NOMO-1 treated with DMSO at 0.1 percent for 48 hours (cell line): Measurements from ENCODE around the gene ANXA2R.
A peak's percentile ranks its signal among the peaks of the same experiment; 100 is the strongest.
"Not testable (repeated sequence)": the region's sequence is repeated elsewhere in the genome, so short reads cannot be mapped to it uniquely, and the experiment has no call there.

ENCODE experiments used
- DNase-seq: peaks from one replicate; lab custom pipeline; 2025; ENCODE audit not compliant: unreplicated experiment; lab: John Stamatoyannopoulos, UW

ANXA2R gene

DNA sequence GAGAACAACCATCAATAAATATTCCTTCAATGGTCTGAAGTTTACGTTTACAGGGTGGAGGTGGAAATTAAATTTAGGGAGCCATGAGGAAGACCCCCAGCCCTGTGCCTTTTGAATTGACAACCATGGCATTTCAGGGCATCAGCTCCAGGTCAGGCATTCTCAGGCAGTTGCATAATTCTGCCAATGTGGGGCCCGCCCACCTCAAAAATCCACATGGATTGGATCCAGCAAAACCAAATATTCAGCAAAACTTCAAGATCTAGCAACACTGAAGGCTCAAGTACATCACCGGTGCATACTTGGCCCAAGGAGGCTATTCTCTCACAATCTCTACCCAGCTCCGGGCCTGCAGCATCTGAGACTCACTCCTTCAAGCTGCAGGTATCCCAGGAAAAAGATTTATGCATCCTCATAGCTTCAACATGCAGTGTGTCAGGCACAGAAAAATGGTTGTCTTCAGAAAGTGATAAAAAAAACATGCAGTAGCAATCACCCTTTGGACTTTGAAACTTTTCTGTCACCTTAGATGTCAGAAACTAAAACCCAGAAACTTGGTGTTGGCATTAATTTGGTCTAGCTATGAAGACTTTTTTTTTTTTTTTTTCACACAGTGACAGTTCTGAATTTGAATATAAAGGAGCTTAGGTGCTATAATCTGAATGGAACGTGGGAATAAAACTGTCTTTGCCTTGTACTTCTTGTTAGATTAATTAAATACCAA is 21.4 kb upstream of the ANXA2R start:
- no peak for DNase-seq

DNA sequence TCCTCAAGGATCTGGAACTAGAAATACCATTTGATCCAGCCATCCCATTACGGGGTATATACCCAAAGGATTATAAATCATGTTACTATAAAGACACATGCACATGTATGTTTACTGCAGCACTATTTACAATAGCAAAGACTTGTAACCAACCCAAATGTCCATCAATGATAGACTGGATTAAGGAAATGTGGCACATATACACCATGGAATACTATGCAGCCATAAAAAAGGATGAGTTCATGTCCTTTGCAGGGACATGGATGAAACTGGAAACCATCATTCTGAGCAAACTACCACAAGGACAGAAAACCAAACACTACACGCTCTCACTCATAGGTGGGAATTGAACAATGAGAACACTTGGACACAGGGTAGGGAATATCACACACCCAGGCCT is 19.9 kb upstream of the ANXA2R start:
- DNase-seq = not testable (repeated sequence)

DNA sequence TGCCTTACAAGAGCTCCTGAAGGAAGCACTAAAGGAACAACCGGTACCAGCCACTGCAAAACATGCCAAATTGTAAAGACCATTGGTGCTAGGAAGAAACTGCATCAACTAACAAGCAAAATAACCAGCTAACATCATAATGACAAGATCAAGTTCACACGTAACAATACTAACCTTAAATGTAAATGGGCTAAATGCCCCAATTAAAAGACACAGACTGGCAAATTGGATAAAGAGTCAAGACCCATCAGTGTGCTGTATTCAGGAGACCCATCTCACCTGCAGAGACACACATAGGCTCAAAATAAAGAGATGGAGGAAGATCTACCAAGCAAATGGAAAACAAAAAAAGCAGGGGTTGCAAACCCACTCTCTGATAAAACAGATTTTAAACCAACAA is 15.0 kb upstream of the ANXA2R start:
- not testable (repeated sequence) for DNase-seq

DNA sequence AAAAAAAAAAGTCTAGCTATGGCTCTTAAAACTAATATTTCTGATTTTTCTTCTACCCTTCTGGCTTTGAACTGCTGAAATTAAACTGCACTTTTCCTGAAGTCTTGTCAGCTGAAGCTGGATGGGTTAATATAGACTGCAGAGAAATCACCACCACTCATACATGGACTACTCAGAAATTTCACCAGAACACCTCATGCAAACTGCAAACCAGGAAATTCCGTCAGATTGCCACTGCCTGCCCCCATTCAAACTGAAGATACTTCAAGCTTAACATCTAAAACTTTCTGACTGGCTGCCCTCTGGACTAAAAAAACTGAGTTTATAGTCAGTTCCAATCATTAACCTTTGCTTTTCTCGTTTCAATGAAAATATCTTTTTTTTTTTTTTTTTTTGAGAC is 11.6 kb upstream of the ANXA2R start:
- DNase-seq = no peak

DNA sequence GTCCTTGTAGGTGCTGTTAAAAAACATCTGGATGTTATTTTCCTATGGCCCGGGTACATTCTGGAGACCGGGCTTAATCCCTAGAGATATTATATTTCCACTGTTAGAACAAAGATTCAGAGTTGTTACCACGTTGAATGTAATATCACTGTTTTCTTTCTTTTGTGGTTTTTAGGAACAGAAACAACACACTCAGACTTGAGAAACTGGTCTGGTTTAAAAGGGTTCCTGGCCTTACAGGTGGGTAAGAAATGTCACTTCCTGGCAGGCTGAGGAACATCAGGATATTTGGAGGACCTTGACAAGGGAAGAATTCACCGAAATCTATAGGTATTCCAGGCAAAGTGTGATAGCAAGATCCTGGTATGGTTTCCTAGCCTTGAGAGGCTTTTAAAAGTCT is 10.3 kb upstream of the ANXA2R start:
- no peak for DNase-seq

DNA sequence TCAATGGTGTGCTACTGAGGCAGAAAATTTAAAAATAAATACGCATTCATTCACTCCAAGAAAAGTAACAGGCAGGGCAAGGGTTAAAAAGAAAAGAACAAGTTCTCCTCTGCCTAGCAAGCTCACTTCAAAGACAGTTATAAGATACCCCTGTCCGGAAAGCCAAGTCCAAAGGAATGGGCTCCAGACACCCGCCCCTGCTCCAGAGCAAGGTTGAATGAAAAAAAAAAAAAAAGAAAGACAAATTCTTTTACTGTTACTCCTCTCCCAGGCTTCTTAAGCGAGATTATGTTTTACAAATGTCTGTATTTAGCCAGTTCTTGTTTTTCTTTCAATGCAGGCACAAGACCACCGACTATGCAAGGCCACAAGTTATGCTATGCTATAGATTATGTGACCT is 9.1 kb upstream of the ANXA2R start:
- no peak for DNase-seq

DNA sequence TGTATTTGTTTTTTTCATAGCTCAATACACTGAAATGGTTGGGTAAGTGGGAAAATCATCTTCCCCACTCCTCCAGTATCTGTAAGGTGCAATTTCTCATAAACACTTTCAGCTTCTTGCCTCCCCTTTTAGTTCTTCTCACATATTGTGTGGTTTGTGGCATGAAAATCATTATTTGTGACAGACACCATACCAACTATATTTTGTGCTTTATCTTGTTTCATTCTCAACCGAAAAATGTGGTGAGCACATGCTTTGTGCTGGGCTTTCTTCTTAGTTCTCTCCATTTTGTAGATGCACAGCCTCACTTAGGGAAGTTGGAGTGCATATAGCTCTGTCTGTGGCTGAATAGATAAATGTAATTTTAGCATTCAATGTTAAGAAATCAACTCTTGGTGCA is 6.4 kb upstream of the ANXA2R start:
- DNase-seq = no peak

DNA sequence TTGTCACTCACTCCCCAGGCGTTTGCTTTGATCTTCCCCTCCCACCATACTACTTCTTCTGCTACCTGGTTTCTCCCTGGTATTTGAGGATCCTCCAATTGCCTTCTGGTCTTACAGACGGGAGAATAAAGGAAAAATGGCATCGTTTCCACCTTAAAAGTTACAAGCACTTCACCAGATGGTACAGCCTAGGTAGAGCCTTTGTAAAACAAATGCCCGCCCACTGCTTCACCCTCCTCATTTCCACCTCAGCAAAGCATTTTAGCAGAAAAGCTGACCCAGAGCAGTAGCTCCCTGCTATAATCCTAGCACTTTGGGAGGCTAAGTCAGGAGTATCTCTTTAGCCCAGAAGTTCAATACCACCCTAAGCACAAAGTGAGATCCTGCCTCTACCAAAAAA is 5.1 kb upstream of the ANXA2R start:
- no peak for DNase-seq

DNA sequence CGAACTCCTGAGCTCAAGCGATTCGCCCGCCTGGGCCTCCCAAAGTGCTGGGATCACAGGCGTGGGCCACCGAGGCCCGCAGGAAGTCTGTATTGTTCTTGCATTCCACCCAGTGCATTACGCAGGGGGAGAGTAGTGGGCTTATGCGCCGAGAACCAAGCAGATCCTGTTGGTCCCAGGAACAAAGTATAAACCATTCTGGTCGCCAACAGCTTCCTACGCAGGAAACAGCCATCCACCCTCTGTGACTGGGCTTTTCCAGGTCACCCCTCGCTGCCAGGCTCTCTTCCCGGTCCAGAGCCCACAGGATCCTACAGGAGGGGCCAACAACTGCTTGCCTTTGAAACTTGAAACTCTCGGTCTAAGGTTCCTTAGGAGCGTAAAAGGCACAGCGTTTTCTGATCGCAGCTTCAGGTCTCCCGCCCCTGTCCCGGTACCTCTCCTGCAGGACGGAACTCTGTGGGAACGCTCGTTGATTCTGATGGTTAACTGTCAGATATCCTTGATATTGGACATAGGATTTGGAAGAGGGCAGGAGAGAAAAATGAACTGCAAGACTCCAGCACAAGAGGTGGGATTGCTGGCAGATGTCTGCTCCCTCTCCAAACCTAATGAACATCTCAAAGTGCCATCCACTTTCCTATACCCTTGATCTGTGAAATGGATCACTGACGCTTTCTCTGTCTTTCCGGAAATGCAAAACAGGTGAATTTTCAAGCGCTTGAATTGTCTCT is 4.2 kb upstream of the ANXA2R start:
- no peak for DNase-seq

DNA sequence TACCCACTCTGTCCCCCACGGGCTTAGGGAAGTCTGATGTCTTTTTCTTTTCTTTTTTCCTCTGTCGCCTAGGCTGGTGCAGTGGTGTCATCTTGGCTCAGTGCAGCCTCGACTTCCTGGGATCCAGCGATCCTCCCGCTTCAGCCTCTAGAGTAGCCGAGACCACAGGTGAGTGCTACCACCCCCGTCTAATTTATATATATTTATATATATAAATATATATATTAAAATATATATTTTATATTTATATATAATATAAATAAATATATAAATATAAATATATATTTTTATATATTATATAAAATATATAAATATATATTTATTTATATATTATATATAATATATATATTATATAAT is 3.3 kb upstream of the ANXA2R start:
- DNase-seq = no peak

DNA sequence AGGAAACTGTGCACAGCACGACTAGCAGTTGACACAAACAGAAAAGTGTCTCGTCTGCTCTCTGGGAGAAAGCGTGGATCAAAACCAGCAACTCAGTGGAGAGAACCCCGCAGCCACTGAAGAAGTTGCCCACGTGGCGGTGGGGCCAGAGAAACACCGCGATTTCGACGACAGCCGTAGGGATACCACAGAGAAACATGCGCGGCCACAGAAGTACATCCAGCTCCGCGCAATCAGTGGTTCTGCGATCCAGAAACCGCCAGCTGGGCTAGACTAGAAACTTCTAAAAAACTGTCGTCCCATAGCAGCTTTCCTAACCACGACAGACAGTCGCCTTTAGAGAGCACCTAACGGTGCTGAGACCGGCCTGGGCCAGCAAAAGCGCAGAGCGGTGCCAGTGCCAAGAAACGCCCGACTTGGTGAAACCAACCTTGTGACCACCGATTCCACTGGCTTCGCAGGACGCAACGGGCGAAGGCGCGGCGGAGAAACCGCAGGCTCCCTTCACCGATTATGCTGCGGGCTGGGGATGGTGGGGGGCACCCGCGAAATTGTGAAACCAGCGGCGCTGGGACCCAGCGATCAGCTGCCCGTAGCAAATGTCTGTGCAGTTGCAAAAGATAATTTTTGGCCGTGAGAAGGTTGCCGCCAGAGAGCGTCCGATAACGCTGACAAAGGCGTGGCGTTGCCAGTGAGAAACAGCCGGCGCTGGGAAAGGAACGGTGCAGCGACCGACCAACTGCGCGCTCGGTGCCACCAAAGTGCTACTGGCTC is 2.7 kb upstream of the ANXA2R start:
- peak; percentile 97 for DNase-seq

DNA sequence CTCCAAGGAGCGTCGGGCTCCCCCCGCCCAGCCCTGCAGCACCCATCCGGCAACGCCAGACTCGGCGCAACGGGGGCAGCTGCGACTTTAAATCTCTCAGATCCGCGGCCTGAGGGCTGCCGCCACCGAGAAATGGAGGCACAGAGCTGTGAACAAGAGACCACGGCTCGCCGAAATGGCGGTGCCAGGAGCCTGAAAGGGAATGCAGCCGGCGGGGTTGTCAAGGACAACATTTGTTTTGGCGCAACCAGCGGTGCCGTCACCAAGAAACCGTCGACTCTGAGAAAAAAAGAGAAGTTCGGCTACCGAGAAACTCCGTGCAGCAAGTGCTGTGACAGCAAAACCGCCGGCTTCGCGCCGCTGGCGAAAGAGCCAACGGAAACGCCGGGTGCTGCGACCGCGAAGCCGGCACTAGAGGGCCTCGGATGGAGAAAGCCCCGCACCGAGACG is 2.1 kb upstream of the ANXA2R start:
- peak; percentile 99 for DNase-seq

DNA sequence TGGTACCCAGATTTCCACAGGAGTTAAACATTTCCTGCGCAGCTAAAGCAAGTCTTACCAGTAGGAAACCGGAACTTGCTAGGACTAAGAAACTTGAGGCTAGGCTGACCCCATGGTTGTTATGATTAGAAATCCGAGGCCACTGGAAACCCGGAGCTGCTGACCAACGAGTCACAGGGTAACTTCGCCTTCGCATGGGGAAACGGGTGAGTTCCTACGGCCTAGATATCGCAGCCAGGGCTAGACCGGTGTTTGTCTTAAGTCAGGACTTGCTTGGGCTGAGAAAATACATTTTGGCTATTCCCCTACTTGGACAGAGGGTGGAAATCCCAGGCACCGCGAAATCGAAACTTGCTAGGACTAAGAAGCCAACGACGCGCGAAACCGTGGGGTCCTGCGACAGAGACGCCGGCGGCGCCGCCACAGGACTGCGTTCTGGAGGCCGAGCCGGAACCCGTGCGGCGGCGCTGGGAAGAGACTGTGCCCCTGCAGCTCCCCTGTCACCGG is 1.6 kb upstream of the ANXA2R start:
- peak; percentile 90 for DNase-seq

DNA sequence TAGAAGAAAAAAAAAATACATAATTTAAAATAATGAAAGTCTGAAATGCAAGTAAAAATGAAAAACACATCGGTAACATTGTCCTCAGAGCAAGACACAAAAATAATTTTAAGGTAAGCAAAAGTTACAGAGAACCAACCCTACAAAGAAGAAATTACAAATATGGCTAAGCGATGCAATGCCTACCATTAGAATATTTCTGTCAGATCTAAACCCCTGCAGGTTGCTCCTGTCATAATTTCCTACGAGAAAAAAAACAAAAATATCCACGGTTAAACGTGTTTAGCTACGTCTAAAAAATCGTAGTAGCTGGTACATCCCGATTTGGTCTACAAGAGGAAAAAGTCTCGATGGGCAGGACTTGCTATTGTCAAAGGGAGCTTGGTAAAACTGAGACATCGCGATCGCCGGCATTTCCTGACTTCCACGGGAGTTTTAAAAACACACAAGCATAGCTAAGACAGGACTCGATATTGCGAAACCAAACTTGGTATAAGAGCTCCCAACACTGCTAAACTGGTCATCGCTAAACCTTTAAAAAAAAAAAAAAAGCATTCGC is 1.1 kb upstream of the ANXA2R start:
- DNase-seq = no peak

DNA sequence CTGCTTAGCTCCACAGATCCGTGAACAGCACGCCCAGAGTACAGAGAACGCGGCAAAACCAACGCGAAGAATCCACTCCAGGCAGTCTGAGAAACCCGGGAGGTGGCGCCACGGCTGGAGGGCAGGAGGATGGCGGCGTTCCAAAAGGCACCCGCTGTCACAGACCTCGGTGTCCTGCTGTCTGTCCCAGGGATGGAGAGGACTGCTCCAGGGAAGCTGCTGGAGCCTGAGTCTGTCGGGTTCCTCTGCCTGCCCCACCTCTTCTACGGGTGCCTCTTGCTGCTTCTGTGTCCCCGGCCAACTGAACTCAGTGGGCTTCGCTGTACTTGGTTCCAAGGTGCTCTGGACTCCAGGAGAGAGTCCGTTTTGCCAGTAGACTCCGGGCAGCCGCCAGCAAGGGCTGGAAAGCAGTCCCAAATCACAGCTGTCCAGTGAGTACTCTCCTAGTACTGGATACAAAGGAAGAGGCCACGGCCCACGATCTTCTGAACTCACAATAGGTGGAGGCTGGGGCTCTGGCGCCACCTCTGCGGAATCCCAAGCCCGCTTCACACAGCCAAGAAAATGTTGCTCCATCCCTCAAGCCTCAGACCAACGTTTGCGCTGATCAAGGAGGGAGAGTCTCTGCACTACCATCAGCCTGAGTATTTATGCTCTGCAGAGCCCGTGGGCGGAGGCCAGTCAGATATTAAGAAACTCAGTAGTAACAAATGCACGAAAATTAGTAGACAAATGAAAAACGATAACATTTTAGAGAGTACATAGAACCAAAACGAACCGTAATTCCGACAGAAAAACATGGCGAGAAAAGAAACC is 440 bp downstream of the ANXA2R start:
- DNase-seq = peak; percentile 90

DNA sequence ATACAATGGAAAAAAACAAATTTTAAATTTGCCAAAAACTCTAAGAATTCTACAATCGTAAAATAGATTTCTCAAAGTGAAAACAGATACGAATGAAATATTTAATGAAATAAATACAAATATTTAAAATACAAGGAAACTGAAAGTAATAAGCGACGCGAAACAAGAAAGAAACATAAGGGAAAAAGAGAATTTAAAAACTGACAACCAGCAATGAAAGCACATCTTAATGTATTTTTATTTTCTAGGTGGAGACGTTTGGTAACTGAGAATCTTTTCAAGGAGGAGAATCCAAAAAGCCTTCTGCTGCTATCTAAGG is 1.0 kb downstream of the ANXA2R start:
- DNase-seq = no peak

DNA sequence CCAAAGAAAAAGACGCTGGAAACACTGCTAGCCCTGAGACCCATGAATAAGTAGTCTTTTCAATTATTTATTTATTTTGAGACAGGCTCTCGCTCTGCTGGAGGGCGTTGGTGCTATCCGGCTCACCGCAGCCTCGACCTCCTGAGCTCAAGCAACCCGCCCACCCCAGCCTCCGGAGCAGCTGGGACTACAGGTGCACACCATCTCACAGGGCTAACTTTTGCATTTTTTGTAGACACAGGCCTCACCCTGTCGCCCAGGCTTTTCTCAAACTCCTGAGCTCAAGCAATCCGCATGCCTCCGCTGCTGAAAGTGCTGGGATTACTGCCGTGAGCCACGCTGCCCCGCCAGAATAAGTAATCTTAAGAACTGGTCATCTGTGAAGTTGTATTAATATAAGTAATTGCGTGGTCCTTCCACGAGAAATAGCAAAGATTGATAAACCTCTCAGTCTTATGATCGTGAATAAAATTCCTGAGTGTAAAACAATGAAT is 1.6 kb downstream of the ANXA2R start:
- no peak for DNase-seq

DNA sequence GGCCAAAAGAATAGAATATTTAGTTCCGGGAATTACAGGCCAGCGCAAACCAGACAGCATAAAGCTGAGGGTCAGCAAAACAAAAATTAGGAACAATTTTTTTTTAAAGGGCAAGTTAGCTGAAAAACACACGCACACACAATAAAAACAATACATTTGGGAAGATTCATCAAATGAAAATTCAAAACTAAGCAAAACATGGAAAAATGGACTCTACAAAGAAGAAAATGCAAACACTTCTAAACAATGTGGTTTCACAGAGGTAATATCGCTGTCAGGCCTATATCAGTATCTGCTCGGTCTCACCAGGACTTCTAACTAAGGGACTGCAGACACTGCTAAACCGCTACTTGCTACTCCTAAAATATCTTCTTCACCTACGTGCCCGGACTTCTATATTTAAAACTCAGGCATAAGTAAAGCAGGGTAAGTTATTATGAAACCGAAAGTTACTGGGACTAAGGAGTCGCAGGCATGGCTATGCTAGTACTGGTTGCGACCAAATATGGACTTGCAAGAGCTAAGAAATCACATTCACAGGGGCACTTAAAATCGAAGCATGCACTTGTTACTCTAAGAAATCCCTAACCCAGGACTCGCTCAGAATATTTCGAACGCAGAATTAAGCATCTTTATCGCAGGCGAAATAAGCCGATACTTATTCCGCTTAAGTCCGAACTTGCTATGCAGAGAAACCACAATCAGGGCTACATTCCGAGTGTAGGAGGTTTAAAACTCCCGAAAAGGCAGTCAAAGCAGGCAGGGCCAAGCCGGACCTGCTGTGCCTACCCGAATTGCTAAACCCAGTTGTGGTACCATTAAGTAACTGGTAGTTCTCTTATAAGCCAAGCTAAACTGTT is 2.3 kb downstream of the ANXA2R start:
- peak; percentile 93 for DNase-seq

DNA sequence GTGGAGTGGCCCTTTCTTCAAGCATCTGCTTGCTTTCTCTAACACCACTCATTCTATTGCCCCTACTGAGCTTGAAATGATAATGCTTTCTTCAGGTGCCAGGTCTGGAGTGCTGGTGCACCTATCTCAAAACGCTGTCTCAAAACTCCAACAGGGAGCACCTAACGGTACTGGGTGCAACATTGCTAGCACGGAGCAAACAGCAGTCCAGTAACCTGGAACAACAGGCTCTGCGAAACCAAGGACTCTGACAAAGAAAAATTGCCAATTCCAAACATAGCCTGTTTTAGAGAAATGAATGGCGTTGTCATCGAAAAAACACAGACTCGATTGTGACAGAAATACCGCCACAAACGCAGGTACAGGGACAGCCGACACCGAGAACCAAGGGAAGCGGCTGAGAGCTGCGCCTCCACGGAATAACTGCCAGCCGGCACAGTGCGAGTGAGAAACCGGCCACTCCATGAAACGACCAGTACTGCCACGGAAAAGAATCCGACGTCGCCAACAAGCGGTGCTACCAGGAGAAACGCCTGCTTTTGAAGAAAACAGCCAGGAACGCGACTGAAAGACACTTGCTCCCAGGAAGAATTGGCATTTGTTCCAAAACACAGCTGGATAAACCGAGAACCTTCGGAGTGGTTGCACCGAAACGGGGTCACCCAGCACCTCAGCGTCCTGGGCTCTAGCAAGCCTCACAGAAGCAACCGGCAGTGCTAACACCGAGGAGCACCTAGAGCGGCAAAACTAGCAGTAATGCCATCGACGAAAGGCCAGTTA is 3.1 kb downstream of the ANXA2R start:
- DNase-seq = no peak
